Liver (tissue), 9 donors: Measurements from ENCODE around the gene SLC9A6. TPM values are rescaled to one million over a fixed set of nuclear protein-coding genes. Genes with fewer than 3 reads are reported as not detected.

Source experiments
- DNase-seq: peaks from one replicate; pipeline ENCODE4 v3.0.0-alpha.2; 2017; ENCODE audit warnings: low spot score
- H3K27ac ChIP-seq, 2 donors: one replicate each; pipeline ENCODE4 v1.7.0; 2013; ENCODE audit warnings: inconsistent platforms in 2 of 2, low read length in 2 of 2, control low read depth in 1 of 2, low read depth in 1 of 2, mild to moderate bottlenecking in 1 of 2
- H3K27me3 ChIP-seq, 4 donors: one replicate each; pipeline versions ENCODE4 v1.6.1 to v1.7.0; 2013; ENCODE audit warnings: low read length in 3 of 4, inconsistent platforms in 1 of 4, mild to moderate bottlenecking in 1 of 4, moderate library complexity in 1 of 4; ENCODE audit not compliant: control insufficient read depth in 4 of 4, insufficient read depth in 4 of 4
- H3K36me3 ChIP-seq, 4 donors: one replicate each; pipeline versions ENCODE4 v1.6.1 to v1.7.0; 2013; ENCODE audit warnings: low read length in 3 of 4, mild to moderate bottlenecking in 3 of 4, low read depth in 1 of 4, moderate library complexity in 1 of 4; ENCODE audit not compliant: control insufficient read depth in 4 of 4, insufficient read depth in 3 of 4
- H3K4me1 ChIP-seq, 4 donors: one replicate each; pipeline versions ENCODE4 v1.6.1 to v1.7.0; 2013; ENCODE audit warnings: low read length in 3 of 4, mild to moderate bottlenecking in 3 of 4, moderate library complexity in 1 of 4; ENCODE audit not compliant: control insufficient read depth in 4 of 4, insufficient read depth in 4 of 4
- H3K4me3 ChIP-seq, 3 donors: one replicate each; pipeline versions ENCODE4 v1.6.1 to v1.7.0; 2013; ENCODE audit warnings: low read length in 3 of 3, control low read depth in 1 of 3, low read depth in 1 of 3, mild to moderate bottlenecking in 1 of 3
- H3K9ac ChIP-seq, 2 donors: one replicate each; pipeline ENCODE4 v1.7.0; 2013; ENCODE audit warnings: low read length in 2 of 2, mild to moderate bottlenecking in 2 of 2, moderate library complexity in 2 of 2, control low read depth in 1 of 2, low read depth in 1 of 2
- H3K9me3 ChIP-seq, 4 donors: one replicate each; pipeline versions ENCODE4 v1.6.1 to v1.7.0; 2013; ENCODE audit warnings: low read length in 3 of 4; ENCODE audit not compliant: control insufficient read depth in 4 of 4
- ATF3 ChIP-seq: IDR thresholded peaks from 2 replicates; pipeline ENCODE4 v1.6.1; 2016; ENCODE audit warnings: antibody characterized with exemption
- CTCF ChIP-seq: fragments of 150-350 bp; IDR thresholded peaks from 2 replicates; pipeline ENCODE4 v1.5.1; 2017; ENCODE audit warnings: improper control_type of control experiment, low read depth, low read length; ENCODE audit not compliant: missing input control
- EGR1 ChIP-seq, 2 donors: IDR thresholded peaks; 2 replicates each; pipeline ENCODE4 v1.6.1; 2016 to 2018; ENCODE audit warnings: antibody characterized with exemption in 2 of 2, low read depth in 2 of 2
- FOXA1 ChIP-seq: IDR thresholded peaks from 2 replicates; pipeline ENCODE4 v1.6.1; 2016; ENCODE audit warnings: antibody characterized with exemption
- FOXA2 ChIP-seq: IDR thresholded peaks from 2 replicates; pipeline ENCODE4 v1.6.1; 2016; ENCODE audit warnings: antibody characterized with exemption
- HNF4A ChIP-seq, 2 donors: conservative IDR thresholded peaks; 2 replicates each; pipeline ENCODE4 v1.6.1; 2016; ENCODE audit warnings: antibody characterized with exemption in 2 of 2, mild to moderate bottlenecking in 2 of 2
- HNF4G ChIP-seq: IDR thresholded peaks from 2 replicates; pipeline ENCODE4 v1.6.1; 2016; ENCODE audit warnings: antibody characterized with exemption
- JUND ChIP-seq, 2 donors: IDR thresholded peaks; 2 replicates each; pipeline ENCODE4 v1.6.1; 2016; ENCODE audit warnings: antibody characterized with exemption in 2 of 2
- NR2F2 ChIP-seq: IDR thresholded peaks from 2 replicates; pipeline ENCODE4 v1.6.1; 2016; ENCODE audit warnings: antibody characterized with exemption
- RAD21 ChIP-seq, 2 donors: IDR thresholded peaks; 2 replicates each; pipeline ENCODE4 v1.6.1; 2016; ENCODE audit warnings: antibody characterized with exemption in 2 of 2, mild to moderate bottlenecking in 2 of 2
- REST ChIP-seq: IDR thresholded peaks from 2 replicates; pipeline ENCODE4 v1.6.1; 2016; ENCODE audit warnings: antibody characterized with exemption, mild to moderate bottlenecking
- RXRA ChIP-seq, 2 donors: IDR thresholded peaks; 2 replicates each; pipeline ENCODE4 v1.6.1; 2017 to 2018; ENCODE audit warnings: antibody characterized with exemption in 2 of 2, mild to moderate bottlenecking in 1 of 2
- SP1 ChIP-seq: IDR thresholded peaks from 2 replicates; pipeline ENCODE4 v1.6.1; 2018; ENCODE audit warnings: antibody characterized with exemption, mild to moderate bottlenecking
- TAF1 ChIP-seq: conservative IDR thresholded peaks from 2 replicates; pipeline ENCODE4 v1.6.1; 2016; ENCODE audit warnings: antibody characterized with exemption, mild to moderate bottlenecking
- YY1 ChIP-seq: IDR thresholded peaks from 2 replicates; pipeline ENCODE4 v1.6.1; 2016; ENCODE audit warnings: antibody characterized with exemption, mild to moderate bottlenecking
- ZBTB33 ChIP-seq: IDR thresholded peaks from 2 replicates; pipeline ENCODE4 v1.6.1; 2016; ENCODE audit warnings: antibody characterized with exemption
- WGBS: extraction: QIAGEN DNeasy Blood & Tissue Kit; methylation state at CpG from one replicate; pipeline ENCODE4 v1.1.7; 2013; 5-methylcytosine and 5-hydroxymethylcytosine counted together
- polyA plus RNA-seq, 2 donors: library from polyadenylated mRNA; stranded (reverse) in 1 of 2; unstranded in 1 of 2; fragments of 200-250 nt in 1 of 2; fragments of >200 nt in 1 of 2; fragmentation: Nextera tagmentation in 1 of 2; extraction: Ambion mirVana in 1 of 2; gene quantifications; one replicate each; pipeline versions ENCODE4 v1.2.1 to v1.2.3, GENCODE V29; 2013 to 2015
- total RNA-seq, 2 donors: library from RNA; depleted of rRNA; stranded (reverse); fragments of >200 nt; gene quantifications; one replicate each; pipeline ENCODE4 v1.2.3, GENCODE V29; 2014
- donor health status: healthy.
- donor health status: healthy.
- donor health status: healthy.
- donor health status: healthy.
- donor health status: healthy.

Gene SLC9A6
- total and polyA plus RNA-seq, 4 donors: 2.1 to 8.8 (median 5.6) TPM

DNA sequence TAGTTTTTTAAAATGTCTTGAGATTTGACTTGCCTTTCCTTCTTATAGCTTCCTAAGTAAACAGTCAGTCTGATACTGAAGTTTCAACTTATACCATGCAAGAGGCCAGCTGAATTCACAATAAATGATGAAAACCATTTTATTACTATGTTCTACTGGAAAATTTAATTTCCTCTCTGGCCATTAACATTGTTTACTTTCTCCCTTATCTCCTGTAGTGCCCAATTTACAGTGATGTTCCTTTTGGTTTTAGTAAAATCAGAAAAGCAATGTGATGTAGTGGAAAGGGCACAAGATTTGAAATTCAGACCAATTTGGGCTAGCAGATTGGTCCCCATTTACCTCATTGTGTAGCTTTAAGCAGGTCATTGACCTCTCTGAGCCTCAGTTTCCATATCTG, 54.2 kb downstream of the SLC9A6 start:
- Histone ChIP-seq H3K4me1 (no peaks in the 10 kb centered on the region), H3K27me3 (no peaks in the 10 kb centered on the region), H3K9ac (no peak overlapping the region), H3K4me3 (no peak overlapping the region), H3K27ac (no peak overlapping the region), H3K36me3 (no peaks in the 10 kb centered on the region), H3K9me3 (no peaks in the 10 kb centered on the region)
- TF ChIP-seq RXRA (IDR thresholded peaks at IDR 0.05) (no peak), FOXA1 (no peak), ZBTB33 (no peak), ATF3 (no peak), CTCF (no peak), FOXA2 (no peak), NR2F2 (no peak), RAD21 (IDR thresholded peaks at IDR 0.05) (no peak), HNF4G (no peak), TAF1 (no peak), SP1 (no peak), JUND (IDR thresholded peaks at IDR 0.05) (no peak), HNF4A (conservative IDR thresholded peaks at IDR 0.05) (no peak), YY1 (no peak), EGR1 (IDR thresholded peaks at IDR 0.05; ENCODE audit: low read depth in 2 of 2) (no peak)
- DNase-seq: no peak

DNA sequence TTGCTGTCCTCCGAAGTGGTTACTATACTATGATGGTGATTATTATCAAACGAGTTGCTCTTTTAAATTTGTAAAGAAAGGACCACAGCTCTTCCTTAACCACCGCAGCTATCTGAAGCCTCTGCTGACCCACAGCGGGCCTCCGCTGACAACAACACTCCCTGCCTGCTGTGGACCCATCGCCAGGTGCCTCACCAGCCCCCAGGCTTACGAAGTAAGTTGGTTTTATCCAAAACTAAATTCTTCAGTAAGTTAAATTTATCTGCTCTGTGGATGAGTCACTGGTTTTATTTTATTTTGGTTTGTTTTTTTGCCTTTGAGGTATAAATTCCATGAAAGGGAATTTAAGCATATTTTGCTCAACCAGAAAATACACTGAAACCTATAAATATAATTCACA, 54.7 kb downstream of the SLC9A6 start:
- no peak overlapping the region for H3K9ac ChIP-seq
- DNase-seq: no peak
- 93% methylated on average over 7 of the region's 7 CpGs for WGBS

More for the DNA sequence above, 54.7 kb downstream of the SLC9A6 start:
- Histone ChIP-seq H3K9me3 (no peaks in the 10 kb centered on the region), H3K27ac (no peak overlapping the region), H3K4me1 (no peaks in the 10 kb centered on the region), H3K4me3 (no peak overlapping the region), H3K27me3 (no peaks in the 10 kb centered on the region), H3K36me3 (no peaks in the 10 kb centered on the region)
- TF ChIP-seq REST: no peak
- no peak for TF ChIP-seq FOXA1
- TF ChIP-seq RAD21 (IDR thresholded peaks at IDR 0.05): no peak
- TF ChIP-seq NR2F2: no peak
- no peak for TF ChIP-seq YY1
- no peak for TF ChIP-seq ZBTB33
- no peak for TF ChIP-seq HNF4A (conservative IDR thresholded peaks at IDR 0.05)
- TF ChIP-seq ATF3: no peak
